Mesothelial cell of epicardium (in vitro differentiated cells): ENCODE results near the gene POLG. TPM values are rescaled to one million over a fixed set of nuclear protein-coding genes. Genes with fewer than 3 reads are reported as not detected.

Experiments
- DNase-seq, 2 experiments: peaks; one replicate each; pipeline ENCODE4 v3.0.0; 2021; ENCODE audit warnings: low spot score in 2 of 2; ENCODE audit not compliant: unreplicated experiment in 2 of 2
- H3K27ac Mint-ChIP-seq: 2 replicates; pipeline ENCODE4 v1.8.0; 2021; ENCODE audit warnings: mixed read lengths
- H3K27me3 Mint-ChIP-seq: 2 replicates; pipeline ENCODE4 v1.8.0; 2021; ENCODE audit warnings: low read depth, mixed read lengths
- H3K36me3 Mint-ChIP-seq: 2 replicates; pipeline ENCODE4 v1.8.0; 2021; ENCODE audit warnings: mixed read lengths
- H3K4me1 Mint-ChIP-seq: 2 replicates; pipeline ENCODE4 v1.8.0; 2021; ENCODE audit warnings: mixed read lengths
- H3K4me3 Mint-ChIP-seq: 2 replicates; pipeline ENCODE4 v1.8.0; 2021; ENCODE audit warnings: mild to moderate bottlenecking, moderate library complexity, mixed read lengths
- H3K9me3 Mint-ChIP-seq: 2 replicates; pipeline ENCODE4 v1.8.0; 2021; ENCODE audit warnings: mixed read lengths
- total RNA-seq: library from RNA; stranded (reverse); gene quantifications from 3 replicates; pipeline ENCODE4 v1.2.1, GENCODE V29; 2021
- TF ChIP-seq, protein P1 (sequence below): fragments of 200-600 bp; sonication (generic); IDR thresholded peaks from one replicate; pipeline ENCODE4 v1.5.0; 2021; ENCODE audit warnings: antibody characterized with exemption; ENCODE audit not compliant: unreplicated experiment

The POLG gene
- total RNA-seq, 1 donor from 2014 or later = 68.2 TPM

DNA sequence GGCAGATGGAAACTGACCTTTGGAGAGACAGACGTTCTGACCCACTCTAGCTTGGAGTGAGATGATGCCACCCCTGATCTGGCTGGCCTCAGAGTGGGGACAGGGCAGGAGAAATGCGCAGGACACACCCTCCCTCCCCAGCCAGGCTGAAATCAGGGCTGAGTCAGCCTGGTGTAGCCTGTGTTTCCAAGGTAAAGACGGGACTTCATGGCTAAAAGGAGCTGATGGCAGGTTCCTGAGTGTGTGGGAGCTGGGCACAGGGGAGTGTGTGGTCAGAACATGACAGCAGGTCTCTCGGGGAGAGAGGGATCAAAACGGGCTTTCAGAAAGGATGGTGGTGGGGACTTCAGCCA, 14.6 kb upstream of the POLG start:
- H3K27me3 Mint-ChIP-seq = peaks cover 77% of the 10 kb centered on the region

DNA sequence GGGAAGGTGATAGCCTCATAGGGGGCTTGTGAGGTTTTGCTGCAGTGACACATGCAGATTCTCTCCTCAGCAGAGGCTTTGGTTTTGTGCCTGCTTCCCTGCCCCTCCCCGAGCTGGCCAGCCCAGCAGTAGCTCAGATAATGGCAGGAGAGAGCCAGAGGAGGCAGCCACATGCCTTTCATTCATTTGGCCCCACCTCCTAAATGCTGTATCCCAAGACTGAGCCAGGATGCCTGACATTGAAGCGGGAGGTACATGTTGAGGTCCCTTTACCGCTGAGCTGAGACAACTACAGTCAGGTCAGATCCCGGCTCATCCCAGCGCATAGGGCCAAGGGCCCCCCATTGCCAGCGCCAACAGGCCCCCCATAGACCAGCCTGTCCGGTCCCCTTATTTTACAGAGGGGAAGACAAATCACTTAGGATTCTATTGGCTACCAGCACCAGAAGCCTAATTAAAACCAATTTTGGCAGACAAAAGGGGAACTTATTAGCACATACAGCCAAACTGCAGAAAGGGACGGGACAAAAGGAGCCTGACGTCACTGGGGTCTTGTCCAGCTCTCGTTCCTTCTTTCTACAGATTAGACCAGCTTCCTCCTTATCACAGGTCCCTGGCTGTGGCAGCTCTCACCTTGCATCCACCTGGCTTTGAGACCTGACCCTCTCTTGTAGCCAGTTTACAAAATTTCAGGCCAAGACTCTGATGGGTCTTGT, 12.1 kb upstream of the POLG start:
- no peak overlapping the region for H3K27ac Mint-ChIP-seq
- peaks cover 4% of the 10 kb centered on the region for H3K9me3 Mint-ChIP-seq
- no peaks in the 10 kb centered on the region for H3K4me1 Mint-ChIP-seq
- peaks cover 77% of the 10 kb centered on the region for H3K27me3 Mint-ChIP-seq
- H3K4me3 Mint-ChIP-seq = no peak overlapping the region
- no peak for DNase-seq
- TF ChIP-seq, protein P1, sequence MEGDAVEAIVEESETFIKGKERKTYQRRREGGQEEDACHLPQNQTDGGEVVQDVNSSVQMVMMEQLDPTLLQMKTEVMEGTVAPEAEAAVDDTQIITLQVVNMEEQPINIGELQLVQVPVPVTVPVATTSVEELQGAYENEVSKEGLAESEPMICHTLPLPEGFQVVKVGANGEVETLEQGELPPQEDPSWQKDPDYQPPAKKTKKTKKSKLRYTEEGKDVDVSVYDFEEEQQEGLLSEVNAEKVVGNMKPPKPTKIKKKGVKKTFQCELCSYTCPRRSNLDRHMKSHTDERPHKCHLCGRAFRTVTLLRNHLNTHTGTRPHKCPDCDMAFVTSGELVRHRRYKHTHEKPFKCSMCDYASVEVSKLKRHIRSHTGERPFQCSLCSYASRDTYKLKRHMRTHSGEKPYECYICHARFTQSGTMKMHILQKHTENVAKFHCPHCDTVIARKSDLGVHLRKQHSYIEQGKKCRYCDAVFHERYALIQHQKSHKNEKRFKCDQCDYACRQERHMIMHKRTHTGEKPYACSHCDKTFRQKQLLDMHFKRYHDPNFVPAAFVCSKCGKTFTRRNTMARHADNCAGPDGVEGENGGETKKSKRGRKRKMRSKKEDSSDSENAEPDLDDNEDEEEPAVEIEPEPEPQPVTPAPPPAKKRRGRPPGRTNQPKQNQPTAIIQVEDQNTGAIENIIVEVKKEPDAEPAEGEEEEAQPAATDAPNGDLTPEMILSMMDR = no peak
- H3K36me3 Mint-ChIP-seq = no peaks in the 10 kb centered on the region

More for the DNA sequence above, 14.6 kb upstream of the POLG start:
- Mint-ChIP-seq H3K36me3 (no peaks in the 10 kb centered on the region), H3K27ac (no peak overlapping the region), H3K9me3 (peaks cover 4% of the 10 kb centered on the region), H3K4me1 (no peaks in the 10 kb centered on the region), H3K4me3 (no peak overlapping the region)
- TF ChIP-seq, protein P1 = no peak
- no peak for DNase-seq

DNA sequence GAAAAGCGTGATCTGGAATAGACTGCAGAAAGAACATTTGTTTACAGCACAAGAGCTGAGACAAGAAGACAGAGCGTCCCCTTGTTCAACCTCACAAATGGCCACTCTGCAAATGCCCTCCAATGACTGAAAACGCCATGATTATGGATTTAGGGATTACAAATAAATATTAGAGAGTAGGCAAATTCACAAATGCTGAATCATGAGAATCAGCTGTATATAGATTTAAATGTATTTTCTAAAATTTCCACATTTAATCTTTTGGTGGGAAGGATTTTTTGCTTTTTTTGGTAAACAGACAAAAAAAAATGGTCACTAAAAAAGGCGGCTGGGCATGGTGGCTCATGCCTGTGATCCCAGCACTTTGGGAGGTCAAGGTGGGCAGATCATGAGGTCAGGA, 10.6 kb upstream of the POLG start:
- H3K27me3 Mint-ChIP-seq = peaks cover 79% of the 10 kb centered on the region
- no peaks in the 10 kb centered on the region for H3K36me3 Mint-ChIP-seq
- peaks cover 4% of the 10 kb centered on the region for H3K9me3 Mint-ChIP-seq
- no peak for DNase-seq
- H3K4me3 Mint-ChIP-seq = no peak overlapping the region
- H3K4me1 Mint-ChIP-seq = no peaks in the 10 kb centered on the region
- no peak overlapping the region for H3K27ac Mint-ChIP-seq
- TF ChIP-seq, protein P1 = no peak

DNA sequence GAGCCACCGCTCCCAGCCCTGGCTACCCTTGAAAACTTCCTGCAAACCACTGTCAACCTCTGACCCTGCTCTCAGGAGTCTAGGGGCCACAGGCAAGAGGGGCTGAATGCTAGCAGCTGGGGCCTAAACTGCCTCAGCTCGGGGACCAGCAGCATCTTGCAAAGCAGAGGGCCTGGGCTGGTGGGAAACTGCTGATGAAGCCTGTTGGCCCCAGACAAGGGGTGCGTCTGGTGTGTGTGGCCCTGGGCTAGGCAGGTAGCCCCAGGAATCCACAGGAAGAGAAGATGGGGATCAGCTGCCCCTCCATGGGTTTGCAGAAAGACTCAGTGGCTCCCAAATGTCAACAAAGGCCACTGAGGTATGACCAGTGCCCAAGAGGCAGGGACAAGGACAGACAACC, 8.2 kb upstream of the POLG start:
- H3K27ac Mint-ChIP-seq = no peak overlapping the region
- peaks cover 72% of the 10 kb centered on the region for H3K27me3 Mint-ChIP-seq
- DNase-seq = no peak
- peaks cover 4% of the 10 kb centered on the region for H3K9me3 Mint-ChIP-seq
- no peaks in the 10 kb centered on the region for H3K36me3 Mint-ChIP-seq
- no peak overlapping the region for H3K4me3 Mint-ChIP-seq
- TF ChIP-seq, protein P1 = no peak
- no peaks in the 10 kb centered on the region for H3K4me1 Mint-ChIP-seq

DNA sequence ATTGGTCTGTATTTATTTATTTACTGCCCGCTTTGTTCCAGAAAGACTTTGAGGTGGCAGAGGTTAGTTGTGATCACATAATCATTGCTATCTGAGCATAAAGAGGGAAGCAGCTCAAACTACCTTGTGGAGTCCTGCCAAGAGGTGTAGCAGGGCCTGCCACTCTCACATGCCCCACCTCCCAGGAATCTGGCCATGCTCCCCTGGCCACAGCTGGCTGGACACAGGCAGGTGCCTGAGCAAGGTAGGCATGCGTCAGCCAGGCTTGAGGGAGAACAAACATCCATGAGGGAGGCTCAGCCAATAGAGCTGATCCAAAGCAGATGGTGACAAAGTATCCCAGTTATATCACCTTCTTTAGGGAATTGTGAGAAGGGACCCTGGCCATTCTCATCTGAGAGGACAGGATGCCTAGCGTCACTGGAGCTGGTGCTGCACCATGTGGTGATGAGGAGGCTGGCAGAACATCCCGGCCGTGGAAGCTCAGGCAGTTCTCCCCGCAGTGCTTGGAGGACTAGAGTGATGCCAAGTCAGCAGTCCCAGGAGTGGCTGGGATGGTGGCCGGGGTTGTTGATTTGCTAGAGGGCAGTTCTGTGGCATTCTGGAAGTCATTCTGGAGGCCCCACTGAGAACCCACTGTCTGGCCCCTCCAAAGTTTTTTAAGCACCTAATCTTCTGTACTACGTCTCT, 6.8 kb upstream of the POLG start:
- peaks cover 4% of the 10 kb centered on the region for H3K9me3 Mint-ChIP-seq
- no peaks in the 10 kb centered on the region for H3K36me3 Mint-ChIP-seq
- DNase-seq = no peak
- TF ChIP-seq, protein P1 = no peak
- H3K27ac Mint-ChIP-seq = no peak overlapping the region
- H3K4me3 Mint-ChIP-seq = no peak overlapping the region
- H3K4me1 Mint-ChIP-seq = no peaks in the 10 kb centered on the region
- H3K27me3 Mint-ChIP-seq = peaks cover 66% of the 10 kb centered on the region
